Bronchial epithelial cell (primary cell): ENCODE measurements around the gene CSMD2. TPM values are rescaled to one million over a fixed set of nuclear protein-coding genes. Genes with fewer than 3 reads are reported as not detected.

Experiments used
- DNase-seq: peaks from one replicate; pipeline ENCODE4 v3.0.0-alpha.2; 2010; ENCODE audit warnings: low read depth
- FAIRE-seq: peaks from 2 replicates; lab custom pipeline; 2011; peaks lifted over from hg19 to GRCh38; lab: Jason Lieb, UNC
- H3K27me3 ChIP-seq: 2 replicates; pipeline ENCODE4 v1.5.1; 2011; ENCODE audit warnings: low read length; ENCODE audit not compliant: control insufficient read depth, insufficient read depth
- H3K36me3 ChIP-seq: 2 replicates; pipeline ENCODE4 v1.5.1; 2011; ENCODE audit warnings: low read length; ENCODE audit not compliant: control insufficient read depth, insufficient read depth
- H3K4me3 ChIP-seq: 2 replicates; pipeline ENCODE4 v1.5.1; 2011; ENCODE audit warnings: mild to moderate bottlenecking, low read depth, low read length, control low read depth
- total RNA-seq: library from RNA; depleted of rRNA; stranded (reverse); fragments of >200 nt; gene quantifications from 2 replicates; pipeline ENCODE4 v1.2.1, GENCODE V29; 2014
- TF ChIP-seq, protein P1 (sequence below): IDR thresholded peaks from 2 replicates; pipeline ENCODE4 v1.5.1; 2011; ENCODE audit warnings: mild to moderate bottlenecking, moderate library complexity, low read length, control low read depth, inconsistent platforms; ENCODE audit not compliant: insufficient read depth, severe bottlenecking

Gene CSMD2
- total RNA-seq, 1 donor from 2014 or later = not detected

- H3K27me3 ChIP-seq = no peaks in the 10 kb centered on the region
- peak; percentile 24 for DNase-seq
- no peak overlapping the region for H3K4me3 ChIP-seq
- no peak for FAIRE-seq
- no peaks in the 10 kb centered on the region for H3K36me3 ChIP-seq
- TF ChIP-seq, protein P1, sequence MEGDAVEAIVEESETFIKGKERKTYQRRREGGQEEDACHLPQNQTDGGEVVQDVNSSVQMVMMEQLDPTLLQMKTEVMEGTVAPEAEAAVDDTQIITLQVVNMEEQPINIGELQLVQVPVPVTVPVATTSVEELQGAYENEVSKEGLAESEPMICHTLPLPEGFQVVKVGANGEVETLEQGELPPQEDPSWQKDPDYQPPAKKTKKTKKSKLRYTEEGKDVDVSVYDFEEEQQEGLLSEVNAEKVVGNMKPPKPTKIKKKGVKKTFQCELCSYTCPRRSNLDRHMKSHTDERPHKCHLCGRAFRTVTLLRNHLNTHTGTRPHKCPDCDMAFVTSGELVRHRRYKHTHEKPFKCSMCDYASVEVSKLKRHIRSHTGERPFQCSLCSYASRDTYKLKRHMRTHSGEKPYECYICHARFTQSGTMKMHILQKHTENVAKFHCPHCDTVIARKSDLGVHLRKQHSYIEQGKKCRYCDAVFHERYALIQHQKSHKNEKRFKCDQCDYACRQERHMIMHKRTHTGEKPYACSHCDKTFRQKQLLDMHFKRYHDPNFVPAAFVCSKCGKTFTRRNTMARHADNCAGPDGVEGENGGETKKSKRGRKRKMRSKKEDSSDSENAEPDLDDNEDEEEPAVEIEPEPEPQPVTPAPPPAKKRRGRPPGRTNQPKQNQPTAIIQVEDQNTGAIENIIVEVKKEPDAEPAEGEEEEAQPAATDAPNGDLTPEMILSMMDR = no peak
These were observed 640.4 kb downstream of the CSMD2 start for GRCh38 chr1:33524586-33524985.

DNA sequence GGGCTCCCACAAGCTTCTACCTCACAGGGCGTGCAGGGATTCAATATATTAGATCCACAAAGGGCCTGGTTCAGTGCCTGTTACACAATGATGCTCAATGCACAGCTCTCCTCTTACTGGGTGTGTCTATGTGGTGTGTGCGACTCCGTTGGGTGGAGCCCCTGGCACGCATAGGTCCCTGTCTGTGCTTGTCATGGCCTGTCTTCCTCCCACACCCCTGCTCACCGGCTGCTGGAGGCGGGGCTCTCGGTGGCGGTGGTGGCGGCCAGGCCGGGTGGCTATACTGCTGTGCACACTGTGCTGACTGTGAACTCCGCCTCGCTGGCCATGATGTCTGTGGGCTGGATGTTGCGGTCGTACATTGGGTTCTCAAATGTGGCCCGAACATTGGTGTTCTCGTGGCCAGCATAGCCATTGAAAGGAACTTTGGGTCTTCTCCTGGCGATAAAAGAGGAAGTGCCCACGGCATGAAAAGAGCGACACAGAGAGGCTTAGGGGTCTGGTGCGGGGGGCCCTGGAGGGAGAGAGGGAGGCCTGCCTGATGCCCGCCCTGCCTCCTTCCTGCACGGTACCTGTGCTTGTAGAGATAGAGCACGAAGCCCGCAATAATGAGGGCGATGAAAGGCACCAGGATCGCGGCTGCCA lies 645.7 kb downstream of the CSMD2 start:
- no peak for FAIRE-seq
- Histone ChIP-seq H3K36me3 (no peaks in the 10 kb centered on the region), H3K4me3 (no peak overlapping the region), H3K27me3 (no peaks in the 10 kb centered on the region)
- TF ChIP-seq, protein P1 = no peak
- no peak for DNase-seq

DNA sequence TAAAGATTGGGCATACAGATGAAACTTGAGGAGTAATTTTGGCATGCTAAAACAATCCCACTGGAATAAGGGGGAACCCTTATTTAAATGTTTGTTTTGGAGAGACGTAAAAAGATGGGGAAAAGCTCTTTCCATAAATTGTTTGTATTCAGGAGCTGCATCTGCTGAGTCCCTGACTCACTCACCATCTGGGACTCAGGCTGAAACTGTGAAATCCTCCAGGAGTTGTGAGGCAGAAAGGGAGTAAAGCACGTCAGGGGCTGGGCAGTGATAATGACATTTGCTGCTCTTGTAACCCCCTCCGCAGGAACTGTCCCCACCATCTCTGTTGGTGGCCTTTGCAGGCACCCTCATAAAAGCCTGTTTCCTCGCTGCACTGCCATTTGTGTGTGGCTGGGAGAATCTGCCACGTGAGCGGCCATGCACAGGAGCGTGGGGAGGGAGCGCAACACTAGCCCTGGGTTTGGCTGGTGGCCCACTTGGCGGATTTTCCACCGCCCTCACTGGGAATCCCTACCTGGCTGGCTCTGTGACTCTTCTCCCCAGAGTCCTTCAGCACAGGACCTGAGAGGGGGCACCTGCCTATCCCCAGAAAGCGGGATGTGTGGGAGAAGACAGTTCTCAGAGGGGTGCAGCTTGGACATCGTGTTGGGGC lies 647.3 kb downstream of the CSMD2 start:
- H3K4me3 ChIP-seq = no peak overlapping the region
- H3K36me3 ChIP-seq = no peaks in the 10 kb centered on the region
- no peaks in the 10 kb centered on the region for H3K27me3 ChIP-seq
- DNase-seq (no peak), FAIRE-seq (no peak)
- TF ChIP-seq, protein P1 = no peak

DNA sequence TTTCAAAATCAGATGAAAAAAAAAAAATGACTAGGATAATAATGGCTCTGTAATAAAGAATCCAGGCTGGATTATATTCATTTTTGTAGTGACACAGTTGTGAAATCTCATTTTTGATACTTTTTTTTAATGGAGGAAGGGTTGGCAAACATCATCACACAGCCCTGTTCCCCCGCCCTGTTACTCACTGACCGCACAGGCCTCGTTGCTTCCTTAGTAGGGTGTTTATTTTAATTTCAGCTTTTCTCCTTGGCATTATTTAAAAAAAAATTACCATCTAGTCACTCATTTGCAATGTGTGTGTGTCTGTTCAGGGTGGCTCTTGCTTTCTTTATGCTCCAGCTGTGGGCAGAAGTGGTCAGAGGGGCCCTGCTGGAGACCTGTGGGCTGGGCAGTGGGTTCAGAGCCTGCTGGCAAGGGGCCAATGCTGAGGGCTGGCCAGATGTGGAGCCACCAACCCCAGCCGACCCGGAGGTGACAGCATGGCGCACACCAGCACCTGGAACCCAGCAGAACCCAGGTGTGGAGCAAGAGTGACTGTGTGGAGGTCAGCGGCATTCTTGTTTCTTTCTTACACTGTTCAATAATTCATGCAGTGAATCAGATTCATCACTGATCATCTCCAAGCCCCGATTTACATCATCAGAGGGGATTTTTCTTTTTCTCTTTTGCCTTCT lies 648.0 kb downstream of the CSMD2 start:
- DNase-seq (no peak), FAIRE-seq (no peak)
- Histone ChIP-seq H3K27me3 (no peaks in the 10 kb centered on the region), H3K36me3 (no peaks in the 10 kb centered on the region), H3K4me3 (no peak overlapping the region)
- TF ChIP-seq, protein P1 = no peak

- TF ChIP-seq, protein P1 = no peak
- H3K27me3 ChIP-seq = peaks cover under 1% of the 10 kb centered on the region
- DNase-seq = no peak
- FAIRE-seq = no peak
- H3K4me3 ChIP-seq = no peak overlapping the region
- H3K36me3 ChIP-seq = no peaks in the 10 kb centered on the region
These were observed 648.6 kb downstream of the CSMD2 start for GRCh38 chr1:33516428-33516827.
